ENCODE data around the gene PON2.

The PON2 gene

DNA sequence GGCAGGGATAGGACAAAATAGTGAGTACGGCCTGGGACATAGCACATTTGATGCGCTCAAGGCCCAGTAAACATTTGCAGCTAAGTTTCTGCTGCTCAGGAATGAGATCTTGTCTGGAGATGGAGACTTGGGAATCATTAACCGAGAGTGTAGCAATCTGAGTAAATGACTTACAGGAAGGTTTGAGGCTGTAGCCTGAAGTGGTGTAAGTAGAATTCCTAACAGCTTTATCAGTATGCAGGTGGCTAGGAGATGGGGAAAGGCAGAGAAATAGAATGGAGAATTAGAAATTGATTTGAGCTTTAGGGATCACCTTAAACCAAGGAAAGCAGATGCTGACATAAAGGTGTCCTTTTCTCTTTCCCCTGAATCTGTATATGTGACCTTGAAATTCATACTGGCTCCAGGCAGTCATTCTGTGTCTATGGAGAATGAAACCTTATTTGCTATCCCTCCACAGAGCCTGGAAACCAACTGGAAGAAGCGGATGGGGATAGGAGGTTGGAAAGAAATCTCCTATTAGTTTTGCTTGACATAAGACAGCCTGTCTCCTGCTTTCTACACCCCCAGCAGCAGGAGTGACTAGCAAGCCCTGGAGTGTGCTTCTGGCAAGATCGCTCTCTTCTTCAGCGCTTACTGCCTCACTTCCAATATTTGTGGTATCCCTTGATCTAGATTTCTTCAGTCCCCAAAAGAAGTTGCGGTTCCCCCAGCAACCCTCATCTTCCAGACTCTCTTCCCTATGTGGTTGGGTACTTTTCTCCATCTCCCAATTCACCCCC, 6.4 kb upstream of the PON2 start:
- DNase-seq: no peak

DNA sequence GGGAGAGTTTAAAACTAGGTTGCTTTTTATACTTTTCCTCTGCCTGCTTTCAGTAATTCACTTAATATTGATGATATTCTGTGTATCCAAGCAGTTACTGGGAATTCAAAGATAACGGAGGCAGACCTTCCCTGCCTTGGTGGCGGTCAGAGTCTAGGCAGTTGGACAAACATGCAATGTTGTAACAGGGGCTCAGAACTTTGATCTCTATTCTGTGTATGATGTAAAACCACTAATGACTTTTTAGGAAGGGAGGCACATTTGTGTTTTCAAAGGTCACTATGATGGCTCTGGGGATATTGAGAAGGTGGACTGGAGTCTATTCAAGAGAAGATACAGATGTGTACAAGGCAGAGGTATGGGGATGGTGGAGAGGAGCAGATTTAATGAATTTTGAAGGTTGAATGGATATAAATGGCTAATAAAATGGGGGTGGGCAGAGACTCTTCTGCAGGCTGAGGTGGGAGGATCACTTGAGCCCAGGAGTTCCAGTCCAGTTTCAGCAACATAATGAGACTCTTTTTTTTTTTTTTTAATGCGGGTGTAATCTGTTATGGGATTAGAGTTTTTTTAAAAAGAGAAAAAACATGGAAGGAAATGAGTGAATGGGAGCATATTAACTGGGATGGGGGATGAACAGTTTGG, 5.7 kb upstream of the PON2 start:
- no peak for DNase-seq

DNA sequence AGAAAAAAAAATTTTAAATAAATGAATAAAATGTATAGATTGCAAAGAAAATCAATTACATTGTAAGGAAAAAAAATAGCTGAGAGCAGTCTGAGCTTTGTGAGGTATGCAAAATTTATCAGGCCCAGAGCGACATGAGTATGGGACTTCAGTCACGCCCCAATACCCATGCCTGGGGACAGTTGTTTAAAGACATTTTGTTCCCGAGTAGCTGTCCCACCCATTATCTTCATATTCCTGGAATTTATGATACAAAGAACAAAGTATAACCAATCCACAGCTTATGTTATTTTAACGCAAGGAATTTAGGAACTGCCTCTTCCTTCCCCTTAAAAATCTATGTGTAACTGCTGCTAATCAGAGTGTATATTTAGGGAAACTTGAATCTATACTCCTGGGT, 1.6 kb upstream of the PON2 start:
- no peak for DNase-seq

DNA sequence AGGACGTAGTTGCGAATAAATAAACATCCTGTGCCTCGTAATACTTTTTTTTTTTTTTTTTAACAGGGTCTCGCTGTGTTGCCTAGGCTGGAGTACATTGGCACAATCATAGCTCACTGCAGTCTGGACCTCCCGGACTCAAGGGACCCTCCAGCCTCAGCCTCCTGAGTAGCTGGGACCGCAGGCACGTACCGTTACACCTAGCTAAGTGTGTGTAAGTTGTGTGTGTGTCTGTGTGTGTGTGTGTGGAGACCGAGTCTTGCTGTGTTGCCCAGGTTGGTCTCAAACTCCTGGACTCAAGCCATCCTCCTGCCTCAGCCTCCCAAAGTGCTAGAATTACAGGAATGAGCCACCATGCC, 573 bp upstream of the PON2 start:
- no peak for DNase-seq

DNA sequence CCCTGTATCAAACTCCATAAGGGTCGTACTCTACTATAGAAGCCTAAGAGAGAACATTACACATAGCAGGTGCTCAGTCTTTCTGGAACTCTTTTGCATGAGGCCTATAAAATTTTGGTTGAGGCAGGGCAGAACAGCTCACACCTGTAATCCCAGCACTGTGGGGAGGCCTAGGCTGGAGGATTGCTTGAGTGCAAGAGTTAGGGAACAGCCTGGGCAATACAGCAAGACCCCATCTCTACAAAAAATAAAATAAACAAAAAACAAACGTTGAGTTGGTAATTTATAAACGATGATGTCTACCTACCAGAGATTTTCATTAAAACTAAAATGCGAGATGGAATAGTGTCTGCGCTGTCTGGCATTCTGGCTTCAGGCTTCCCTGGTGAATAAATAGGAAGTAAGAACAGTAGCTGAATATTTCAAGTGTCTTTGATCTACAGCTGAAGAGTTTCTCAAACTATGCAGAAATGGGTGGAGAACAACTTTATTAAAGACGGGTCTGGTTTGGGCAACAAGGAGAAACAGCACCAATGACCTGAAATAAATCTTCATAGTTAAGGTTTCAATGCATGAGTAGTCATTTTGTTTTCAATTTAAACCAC, 774 bp downstream of the PON2 start:
- no peak for DNase-seq

DNA sequence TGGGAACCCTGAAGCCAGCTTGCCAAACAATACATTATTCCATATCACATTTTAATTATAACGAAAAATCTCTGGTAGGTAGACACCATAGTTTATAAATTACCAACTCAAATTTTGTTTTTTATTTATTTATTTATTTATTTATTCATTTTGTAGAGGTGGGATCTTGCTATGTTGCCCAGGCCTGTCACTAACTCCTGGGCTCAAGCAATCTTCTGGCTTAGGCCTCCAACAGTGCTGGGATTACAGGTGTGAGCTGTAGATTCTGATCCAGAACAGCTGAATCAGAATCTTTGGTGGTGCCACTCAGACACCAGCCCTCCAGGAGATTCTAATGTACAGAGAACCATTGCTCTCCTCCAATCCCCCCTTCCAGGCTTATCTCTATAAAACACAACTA, 1.7 kb downstream of the PON2 start:
- DNase-seq: no peak

DNA sequence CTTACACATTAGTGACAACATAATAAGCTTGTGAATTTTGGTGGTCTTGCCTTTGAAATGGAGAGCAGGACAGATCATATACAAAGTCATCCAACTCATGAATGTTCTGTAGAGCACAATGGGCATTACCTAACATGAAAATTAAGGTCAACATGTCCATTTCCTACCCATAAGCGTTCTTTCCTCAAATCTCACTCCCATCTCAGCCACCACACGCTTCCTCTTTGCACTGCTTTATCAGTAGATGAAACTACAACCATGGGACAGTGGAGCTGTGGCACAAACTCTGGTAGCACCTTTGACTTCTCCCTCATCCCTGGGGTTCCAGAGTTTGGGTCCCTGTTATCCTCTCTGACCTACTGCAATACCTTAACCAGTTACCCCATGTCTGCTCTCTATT, 2.2 kb downstream of the PON2 start:
- no peak for DNase-seq

DNA sequence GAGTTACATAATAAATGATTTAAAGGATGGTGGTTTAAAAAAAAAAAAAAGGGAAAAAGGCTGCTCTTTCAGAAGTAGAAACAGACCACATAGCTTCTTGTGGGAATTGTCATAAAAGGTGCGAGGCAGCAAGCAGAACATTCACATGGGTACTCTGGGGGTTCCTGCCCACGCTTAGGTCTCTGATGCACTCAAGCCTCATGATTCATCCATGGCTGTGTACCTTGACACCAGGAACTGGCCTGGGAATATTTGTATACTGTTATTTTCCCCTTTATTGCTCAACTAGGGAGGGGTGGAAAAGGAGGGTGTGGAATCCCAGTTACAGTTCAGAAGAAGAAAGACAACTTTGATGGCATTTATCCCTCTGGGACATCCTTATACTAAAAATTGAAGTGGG, 4.0 kb downstream of the PON2 start:
- DNase-seq: no peak

DNA sequence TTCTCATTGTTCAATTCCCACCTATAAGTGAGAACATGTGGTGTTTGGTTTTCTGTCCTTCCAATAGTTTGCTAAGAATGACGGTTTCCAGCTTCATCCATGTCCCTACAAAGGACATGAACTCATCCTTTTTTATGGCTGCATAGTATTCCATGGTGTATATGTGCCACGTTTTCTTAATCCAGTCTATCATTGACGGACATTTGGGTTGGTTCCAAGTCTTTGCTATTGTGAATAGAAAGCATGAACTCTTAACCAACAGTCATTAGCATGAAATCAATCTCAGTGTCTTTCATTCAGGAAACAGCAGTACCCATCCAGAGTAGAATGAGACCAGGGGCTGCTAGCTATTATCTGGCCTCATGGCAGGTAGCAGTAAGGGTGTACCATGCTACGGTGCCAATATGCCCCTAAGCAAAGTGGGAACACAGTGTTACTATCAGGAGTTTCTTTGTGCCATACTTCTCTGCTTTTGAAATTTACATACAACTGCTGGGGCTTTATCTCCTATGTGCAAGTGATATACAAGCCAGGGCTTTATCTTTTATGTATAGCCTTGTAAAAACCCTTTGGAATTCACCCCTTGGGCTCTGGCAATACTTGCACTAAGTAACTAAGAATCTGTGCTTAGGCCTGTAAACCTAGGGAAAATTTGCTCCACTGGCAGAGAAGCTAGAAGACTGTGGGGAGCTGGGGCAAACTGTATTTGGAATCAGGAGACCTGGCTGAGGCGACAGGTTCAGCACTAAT, 5.4 kb downstream of the PON2 start:
- no peak for DNase-seq

DNA sequence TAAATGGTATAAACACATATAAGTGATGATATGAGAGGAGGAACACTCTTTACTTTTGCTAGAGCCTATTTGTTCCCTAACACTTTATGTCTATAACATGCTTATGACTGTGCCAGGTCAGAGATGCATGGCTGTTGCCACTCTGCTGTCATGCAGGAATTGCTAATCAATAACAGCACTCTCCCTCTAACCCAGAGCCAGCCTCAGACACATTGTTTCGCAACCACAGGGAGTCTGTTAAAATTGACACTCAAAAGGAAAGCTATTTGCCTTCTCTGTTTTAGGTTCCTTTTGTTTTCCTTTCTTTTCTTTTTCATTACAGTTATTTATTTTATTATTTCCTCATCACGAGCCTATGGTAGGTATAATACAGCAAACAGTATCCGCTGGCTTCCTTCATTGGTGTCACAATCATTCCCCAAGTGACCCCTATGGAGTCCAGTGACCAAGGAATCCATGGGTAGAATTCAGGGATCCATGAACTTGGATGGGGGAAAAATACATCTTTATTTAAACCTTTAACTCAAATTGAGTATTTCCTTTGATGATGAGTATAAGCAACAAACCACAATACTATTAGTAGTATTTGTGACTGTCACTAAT, 6.8 kb downstream of the PON2 start:
- DNase-seq: no peak

DNA sequence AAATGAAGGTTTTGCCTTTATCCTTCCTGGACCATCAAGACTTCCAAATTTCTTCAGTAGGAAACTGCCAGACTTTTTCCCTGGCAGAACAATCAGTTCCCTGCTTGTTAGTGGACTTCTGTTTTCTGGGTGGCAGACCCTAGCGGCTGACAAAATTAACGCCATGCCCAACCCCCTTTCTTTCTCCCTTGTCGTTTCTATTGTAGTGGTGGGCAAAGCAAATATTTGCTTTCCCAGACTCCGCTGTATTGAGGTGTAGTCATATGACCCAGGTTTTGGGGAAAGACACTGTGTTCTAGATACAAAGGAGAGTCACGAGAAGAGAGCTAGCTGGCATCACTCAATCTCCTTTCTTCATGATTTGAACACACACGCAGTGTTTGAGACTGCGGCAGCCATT, 7.7 kb downstream of the PON2 start:
- no peak for DNase-seq

DNA sequence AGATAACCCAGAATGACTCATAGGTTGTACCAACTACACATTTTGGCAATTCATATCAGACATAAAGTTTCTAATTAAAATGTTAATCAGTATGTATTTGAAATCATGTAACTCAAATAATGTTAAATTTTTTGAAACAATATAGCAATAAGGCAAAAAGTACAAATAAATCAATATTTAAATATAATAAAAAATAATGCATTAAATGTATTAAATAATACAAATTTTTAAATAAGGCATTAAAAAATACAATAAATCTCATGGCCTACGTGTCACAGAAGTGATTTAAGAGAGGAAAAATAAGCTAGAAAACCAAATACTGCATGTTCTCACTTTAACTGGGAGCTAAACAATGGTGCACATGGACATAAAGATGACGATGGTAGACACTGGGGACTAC, 9.1 kb downstream of the PON2 start:
- DNase-seq: no peak

DNA sequence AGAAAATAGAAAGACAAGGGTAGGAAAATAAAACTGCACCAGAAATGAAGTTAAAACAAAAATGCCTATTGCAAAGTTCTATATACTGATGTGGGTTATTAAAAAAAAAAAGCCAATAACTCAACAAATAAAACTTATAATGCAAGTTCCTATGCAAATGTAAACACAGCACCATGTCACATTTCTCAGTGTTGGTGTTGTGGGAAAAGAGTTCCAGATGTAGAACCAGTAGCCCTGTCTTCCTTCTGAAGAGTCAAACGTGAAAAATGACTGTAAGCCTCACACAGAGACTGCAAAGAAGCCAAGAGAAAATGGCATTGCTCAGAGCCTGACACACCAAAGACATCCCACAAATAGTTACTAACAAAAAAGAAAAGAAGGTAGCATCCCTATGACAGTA, 10.1 kb downstream of the PON2 start:
- no peak for DNase-seq

DNA sequence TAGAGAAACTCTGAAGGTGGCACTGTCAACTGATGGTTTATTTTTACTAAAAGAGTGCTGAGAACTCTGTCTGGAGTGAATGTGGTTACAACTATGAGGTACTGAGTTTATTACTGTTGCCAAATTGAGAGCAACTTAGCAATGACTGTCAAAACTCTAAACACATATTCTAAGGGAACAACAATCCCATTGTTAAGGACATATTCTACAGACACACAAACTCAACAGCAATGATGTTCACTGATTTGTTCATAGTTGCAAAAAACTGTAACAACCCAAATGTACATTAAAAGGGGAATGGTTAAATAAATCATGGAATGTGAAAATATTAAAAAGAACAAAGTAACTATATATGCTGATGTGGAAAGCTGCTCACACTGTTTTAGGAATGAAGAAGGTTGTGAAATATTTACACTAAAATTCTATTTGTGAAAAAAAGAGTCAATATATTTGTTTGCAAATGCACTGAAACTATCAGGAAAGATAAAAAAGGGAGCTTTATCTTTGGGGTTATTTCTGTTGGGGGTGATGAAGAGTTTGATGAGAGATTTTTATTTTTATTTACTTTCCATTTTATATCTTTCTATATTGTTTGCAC, 12.9 kb downstream of the PON2 start:
- no peak for DNase-seq

DNA sequence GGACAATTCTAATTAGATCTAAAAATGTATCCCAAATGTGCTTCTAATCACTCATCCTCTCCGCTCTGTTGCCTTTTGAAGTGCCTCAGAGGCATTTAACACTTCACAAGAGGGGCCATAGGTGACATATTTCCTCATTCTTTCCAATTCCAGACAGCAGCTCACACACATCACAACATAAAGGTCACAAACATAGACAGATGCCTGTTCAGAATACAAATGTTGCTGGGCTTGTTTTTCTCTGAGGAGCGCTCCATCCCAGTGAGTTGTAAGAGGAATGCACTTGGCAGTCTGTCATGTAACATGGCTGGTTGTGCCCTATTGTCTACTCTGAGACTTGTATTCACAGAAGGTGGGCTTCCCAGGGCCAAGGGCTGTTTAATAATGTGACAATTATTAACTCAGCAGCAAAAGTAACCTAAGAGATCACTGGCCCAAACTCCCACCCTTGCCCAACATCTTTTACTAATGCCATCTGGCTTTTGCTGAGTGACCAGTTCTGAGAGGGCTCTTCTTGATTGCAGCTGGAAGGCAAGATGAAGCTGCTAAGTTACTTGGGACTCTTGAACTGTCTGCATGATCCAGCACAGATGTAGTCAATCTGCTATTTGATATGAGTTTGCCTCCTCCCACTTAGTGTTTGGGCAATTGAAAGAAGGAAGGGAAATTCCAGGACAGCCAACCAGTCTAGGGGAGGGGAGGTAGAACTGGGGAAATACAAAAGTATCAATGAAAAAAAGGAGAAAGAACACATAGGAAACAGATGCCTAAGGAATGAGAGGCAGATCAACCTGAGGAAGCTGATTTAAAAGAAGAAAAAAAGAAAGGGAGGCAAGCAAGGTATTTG, 13.6 kb downstream of the PON2 start:
- peak; percentile 79 for DNase-seq

DNA sequence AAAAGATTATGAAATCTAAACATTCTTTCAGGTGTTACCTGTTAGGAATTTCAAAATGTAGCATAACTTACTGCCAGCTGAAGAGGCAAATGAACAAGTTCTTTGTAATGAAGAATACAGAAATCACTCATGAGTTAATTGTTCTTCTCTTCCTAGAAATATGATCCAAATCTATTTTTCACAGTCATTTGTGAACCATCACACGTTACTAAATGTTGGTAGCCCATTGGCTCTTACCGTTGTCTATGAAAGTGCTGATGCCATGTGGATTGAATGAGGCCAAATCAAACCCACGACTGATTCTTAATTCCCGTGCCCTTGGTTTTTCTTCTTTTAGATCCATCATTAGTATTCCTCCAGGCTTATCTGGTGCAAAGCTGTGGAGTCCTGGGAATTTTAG, 22.8 kb downstream of the PON2 start:
- DNase-seq: no peak

DNA sequence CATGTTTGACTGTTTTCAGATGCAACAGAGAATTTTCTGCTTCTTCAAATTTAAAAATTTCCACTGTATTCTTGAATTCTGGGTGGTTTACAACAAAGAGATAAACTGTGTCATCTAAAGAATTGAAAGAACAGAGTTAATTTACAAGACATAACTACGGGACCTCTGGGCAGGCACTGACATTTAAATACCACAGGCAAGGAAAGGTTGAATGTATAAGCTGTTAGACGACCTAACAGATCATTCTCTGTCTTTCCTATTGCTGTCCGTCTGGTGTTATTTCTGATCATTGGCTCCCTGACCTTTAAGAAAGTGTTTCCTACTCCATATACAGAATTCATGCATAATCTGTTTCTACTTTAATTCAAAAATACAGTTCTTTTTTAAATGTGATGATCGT, 23.2 kb downstream of the PON2 start:
- DNase-seq: no peak

DNA sequence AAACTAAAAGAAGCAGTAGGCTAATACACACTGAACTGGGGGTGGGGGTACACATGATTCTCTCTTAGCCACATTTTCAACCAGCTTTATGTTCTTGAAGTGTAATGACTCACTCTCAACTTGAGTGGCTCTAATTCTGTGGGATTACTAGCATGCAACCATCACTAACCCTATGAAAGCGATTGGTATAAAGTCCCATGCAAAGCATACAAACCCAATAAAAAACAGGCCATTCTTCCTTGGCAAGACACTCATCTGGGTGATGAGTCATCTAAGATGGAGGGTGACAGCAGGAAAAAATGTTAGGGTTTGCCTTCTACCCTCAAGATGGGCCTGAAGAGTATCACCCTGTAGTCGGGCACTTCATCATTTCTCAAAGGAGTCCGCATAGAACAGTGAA, 23.8 kb downstream of the PON2 start:
- no peak for DNase-seq

DNA sequence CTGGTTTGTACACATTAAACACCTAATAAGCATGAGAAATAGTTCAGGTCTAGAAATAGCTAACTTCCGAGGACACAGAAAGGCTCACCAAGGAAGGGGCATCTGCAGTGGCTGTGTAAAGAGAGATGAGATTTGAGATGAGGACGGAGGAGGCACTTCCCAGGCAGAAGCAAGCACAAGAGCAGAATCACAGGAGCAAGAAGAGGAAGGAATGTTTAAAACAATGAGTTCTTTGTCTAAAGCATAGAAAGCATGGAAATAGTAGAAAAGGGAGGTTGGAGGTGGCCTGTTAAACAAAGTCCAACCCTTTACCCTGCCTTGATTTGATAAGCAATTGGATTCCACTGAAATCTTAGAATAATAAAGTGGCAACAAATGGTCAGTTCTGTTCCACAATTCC, 27.1 kb downstream of the PON2 start:
- DNase-seq: no peak

DNA sequence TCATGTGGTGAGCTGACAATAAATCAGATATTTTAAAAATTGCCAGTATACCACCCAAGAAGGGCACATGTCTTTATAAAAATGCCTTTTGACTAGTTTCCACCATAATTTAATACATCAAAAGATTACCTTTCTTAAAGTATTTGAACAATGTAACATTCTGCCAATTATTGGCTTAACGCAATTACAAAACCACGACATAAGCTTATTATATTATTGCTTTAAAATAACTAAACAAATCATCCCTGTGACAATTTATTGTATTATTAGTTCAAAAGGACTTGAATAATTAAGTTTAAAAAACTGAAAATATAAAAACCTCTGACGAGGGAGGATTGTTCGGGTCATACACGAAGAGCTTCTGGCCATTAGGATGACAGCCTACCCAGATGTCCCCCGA, 29.0 kb downstream of the PON2 start:
- no peak for DNase-seq

DNA sequence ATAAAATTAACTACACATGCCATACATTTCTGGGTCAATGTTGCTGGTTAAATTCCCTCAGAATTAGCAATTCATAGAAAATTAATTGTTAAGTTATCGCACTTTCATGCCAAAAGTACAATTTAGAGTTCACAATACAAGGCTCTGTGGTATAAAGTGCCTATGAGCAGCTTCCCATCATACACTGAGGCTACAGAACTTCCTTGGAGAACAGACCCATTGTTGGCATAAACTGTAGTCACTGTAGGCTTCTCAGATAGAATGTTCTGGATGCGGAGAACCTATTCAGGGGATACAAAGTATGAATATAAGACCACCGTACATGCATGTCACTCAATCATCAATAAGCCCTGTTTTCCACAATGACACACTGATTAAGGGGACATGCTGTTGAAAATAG, 29.6 kb downstream of the PON2 start:
- DNase-seq: no peak

DNA sequence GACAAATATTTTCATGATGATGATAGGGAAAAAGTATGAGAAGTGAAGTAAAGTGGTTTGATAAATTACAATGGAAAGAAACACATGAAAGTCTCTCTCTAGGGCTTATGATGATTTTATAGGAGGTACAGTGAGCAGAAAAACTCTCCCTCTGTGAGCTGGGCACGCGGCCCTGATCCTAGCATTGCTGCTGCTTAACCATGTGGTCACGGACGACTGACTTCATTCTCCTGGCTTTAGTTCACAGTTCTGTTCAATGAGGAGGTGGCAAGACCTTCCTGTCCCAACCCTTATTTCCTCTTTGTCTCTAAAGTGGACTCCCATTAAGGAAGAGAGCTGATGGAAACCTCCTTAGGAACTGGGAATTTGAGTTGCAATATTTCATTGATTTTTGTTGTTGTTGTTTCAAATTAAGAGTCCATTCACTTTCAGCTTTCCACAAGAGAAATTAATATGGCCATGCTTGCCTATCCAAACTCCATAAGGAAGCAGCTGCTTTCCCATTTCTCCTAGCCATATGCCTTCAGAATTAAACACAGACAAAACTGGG, 30.4 kb downstream of the PON2 start:
- no peak for DNase-seq

Data from NCI-H1694 (cell line).